GM23248 (cell line): ENCODE data around the gene ST6GALNAC3.

Experiments used
- EZH2 ChIP-seq: fragments of 200-600 bp; sonication (generic); IDR thresholded peaks from 2 replicates; pipeline ENCODE4 v1.6.1; 2018; ENCODE audit warnings: antibody characterized with exemption, mild to moderate bottlenecking; ENCODE audit not compliant: insufficient read depth, poor library complexity, severe bottlenecking
- EZH2phosphoT487 ChIP-seq: fragments of 200-600 bp; sonication (generic); IDR thresholded peaks from 2 replicates; pipeline ENCODE4 v1.6.1; 2018; ENCODE audit warnings: antibody characterized with exemption, moderate library complexity, mild to moderate bottlenecking, low read depth; ENCODE audit not compliant: insufficient read depth

- TF ChIP-seq EZH2: no peak
- no peak for TF ChIP-seq EZH2phosphoT487
These were observed 502.5 kb downstream of the ST6GALNAC3 start for GRCh38 chr1:76576876-76577524.
